OCI-LY7 (cell line): ENCODE measurements around the gene FMNL3. TPM values are rescaled to one million over a fixed set of nuclear protein-coding genes. Genes with fewer than 3 reads are reported as not detected.

Source experiments
- BruUV-seq: library from RNA; stranded (reverse); fragments of 400-500 nt; replicated peaks from 2 replicates; lab custom pipeline; 2021; lab: Mats Ljungman, UMichigan
- CTCF ChIA-PET: fragments of 300-600 bp; sonication (Branson Sonifier 250); formaldehyde crosslinking; loops from one replicate; lab custom pipeline; 2022; ENCODE audit warnings: antibody characterized with exemption; ENCODE audit not compliant: unreplicated experiment; lab: Charles Lee
- POLR2A ChIA-PET: fragments of 300-600 bp; sonication (Branson Sonifier 250); formaldehyde crosslinking; loops from one replicate; lab custom pipeline; 2022; ENCODE audit warnings: antibody characterized with exemption; lab: Charles Lee
- DNase-seq: peaks from one replicate; pipeline ENCODE4 v3.0.0-alpha.2; 2015; ENCODE audit warnings: low spot score
- H2AFZ ChIP-seq: fragments of 200-600 bp; sonication (generic), shearing (Covaris generic); 2 replicates; pipeline ENCODE4 v1.6.1; 2014; ENCODE audit warnings: mild to moderate bottlenecking, antibody characterized with exemption, low read length, moderate library complexity
- H3K27ac ChIP-seq: fragments of 200-600 bp; sonication (generic); 2 replicates; pipeline ENCODE4 v1.5.1; 2014; ENCODE audit warnings: mixed run types, low read depth, mild to moderate bottlenecking, moderate library complexity, low read length, inconsistent platforms; ENCODE audit not compliant: poor library complexity, severe bottlenecking
- H3K36me3 ChIP-seq: fragments of 200-600 bp; sonication (generic); 2 replicates; pipeline ENCODE4 v1.6.1; 2014; ENCODE audit warnings: mild to moderate bottlenecking, antibody characterized with exemption, low read length, moderate library complexity, mixed read lengths; ENCODE audit not compliant: insufficient read depth
- H3K4me1 ChIP-seq: fragments of 200-600 bp; sonication (generic); 2 replicates; pipeline ENCODE4 v1.5.1; 2014; ENCODE audit warnings: mild to moderate bottlenecking, low read length; ENCODE audit not compliant: insufficient read depth, poor library complexity, severe bottlenecking
- H3K4me2 ChIP-seq: fragments of 200-600 bp; sonication (generic); 2 replicates; pipeline ENCODE4 v1.6.1; 2014; ENCODE audit warnings: mild to moderate bottlenecking, low read length
- H3K4me3 ChIP-seq: fragments of 200-600 bp; sonication (generic); 2 replicates; pipeline ENCODE4 v1.5.1; 2014; ENCODE audit warnings: mild to moderate bottlenecking, low read depth, low read length; ENCODE audit not compliant: poor library complexity, severe bottlenecking
- H3K79me2 ChIP-seq: fragments of 200-600 bp; sonication (generic); 2 replicates; pipeline ENCODE4 v1.6.1; 2016; ENCODE audit warnings: low read depth, mild to moderate bottlenecking, low read length, moderate library complexity, mixed read lengths; ENCODE audit not compliant: insufficient read depth
- H3K9me2 ChIP-seq: fragments of 200-600 bp; sonication (generic); 2 replicates; pipeline ENCODE4 v1.6.1; 2016; ENCODE audit warnings: mild to moderate bottlenecking, low read length, mixed read lengths; ENCODE audit not compliant: insufficient read depth
- H3K9me3 ChIP-seq: fragments of 200-600 bp; sonication (generic); 2 replicates; pipeline ENCODE4 v1.6.1; 2014; ENCODE audit warnings: mild to moderate bottlenecking, mixed run types, low read length, mixed read lengths
- H4K20me1 ChIP-seq: fragments of 200-600 bp; sonication (generic); 2 replicates; pipeline ENCODE4 v1.6.1; 2014; ENCODE audit warnings: mild to moderate bottlenecking, antibody characterized with exemption, low read length, moderate library complexity, mixed read lengths; ENCODE audit not compliant: insufficient read depth
- EZH2phosphoT487 ChIP-seq: fragments of 200-600 bp; sonication (generic); IDR thresholded peaks from 2 replicates; pipeline ENCODE4 v1.6.1; 2018; ENCODE audit warnings: low read depth, borderline replicate concordance, mild to moderate bottlenecking, mixed run types, antibody characterized with exemption, low read length, moderate library complexity, mixed read lengths
- intact Hi-C: fragments of 100-400 bp; cut with micrococcal nuclease; formaldehyde crosslinking; loops from one replicate; pipeline ENCODE4 v1.10.0; 2022; ENCODE audit not compliant: unreplicated experiment
- total RNA-seq, 2 experiments: library from RNA; depleted of rRNA in 1 of 2; stranded (reverse); fragments of >200 nt in 1 of 2; shearing (Covaris generic) in 1 of 2; gene quantifications; 2 replicates each; pipeline ENCODE4 v1.2.3, GENCODE V29; 2014 to 2022
- TF ChIP-seq, protein P1 (sequence below): fragments of 200-600 bp; sonication (generic); conservative IDR thresholded peaks from 2 replicates; pipeline ENCODE4 v1.5.1; 2014; ENCODE audit warnings: mild to moderate bottlenecking, antibody characterized with exemption, low read length, moderate library complexity, mixed read lengths

Gene FMNL3
- total RNA-seq, 2 experiments from 2014 or later, result 13.8 to 28.7 TPM

DNA sequence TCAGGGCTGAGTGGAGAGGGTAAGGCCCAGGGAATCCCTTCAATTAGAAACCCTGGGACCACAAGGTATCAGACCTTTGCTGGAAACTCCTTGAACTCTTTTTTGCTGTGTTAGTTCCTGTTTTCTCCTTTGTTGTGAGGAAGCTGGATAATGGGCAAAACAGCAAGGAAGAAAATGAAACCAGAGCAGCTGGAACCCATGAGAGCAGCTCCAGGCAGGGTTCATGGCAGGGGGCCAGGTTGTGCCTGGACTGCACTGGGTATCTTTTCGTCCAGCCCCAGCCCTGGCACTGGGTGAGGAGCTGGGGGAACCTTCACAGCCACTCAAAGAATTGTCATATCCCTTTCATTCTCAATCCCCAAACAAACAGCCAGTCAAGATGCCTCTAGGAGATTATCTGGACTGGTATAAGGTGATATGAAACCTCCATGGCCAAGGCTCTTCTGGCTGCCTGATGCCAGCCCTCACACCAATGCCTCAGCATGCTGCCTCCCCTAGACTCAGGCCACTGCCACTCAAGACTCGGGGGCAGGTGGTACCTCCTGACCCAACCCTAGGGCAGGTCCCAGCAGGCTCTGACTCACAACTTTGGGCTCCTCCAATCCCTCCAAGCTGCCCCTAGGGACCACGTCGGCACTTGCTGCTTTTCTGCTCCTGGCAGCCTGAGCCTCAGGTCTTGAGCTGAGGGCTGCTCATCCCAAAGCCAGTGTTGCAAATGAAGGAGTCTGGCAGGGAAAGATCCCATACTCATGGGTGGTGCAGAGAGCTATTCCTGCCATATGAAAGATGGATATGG lies 118.3 kb downstream of the FMNL3 start:
- intact Hi-C loops, result no loop called here
- TF ChIP-seq EZH2phosphoT487, result no peak
- Histone ChIP-seq H3K4me3 (no peak overlapping the region), H3K9me3 (0 out of 2 replicates have a peak, but pooled peaks cover 4% of the 10 kb centered on the region), H2AFZ (no peak overlapping the region), H3K79me2 (no peaks in the 10 kb centered on the region), H3K36me3 (peaks cover 26% of the 10 kb centered on the region), H3K27ac (no peak overlapping the region), H3K9me2 (no peaks in the 10 kb centered on the region), H3K4me1 (no peaks in the 10 kb centered on the region), H3K4me2 (no peak overlapping the region), H4K20me1 (no peaks in the 10 kb centered on the region)
- ChIA-PET CTCF (no interaction called here), POLR2A (interaction anchor here (0.6 to 1.0 kb wide), 3 partner anchors 10 to 456 kb away, joined by 3 to 4 read pairs (median 3); no protein-coding TSS in a partner anchor)
- no TSS peak for BruUV-seq
- no peak for DNase-seq

DNA sequence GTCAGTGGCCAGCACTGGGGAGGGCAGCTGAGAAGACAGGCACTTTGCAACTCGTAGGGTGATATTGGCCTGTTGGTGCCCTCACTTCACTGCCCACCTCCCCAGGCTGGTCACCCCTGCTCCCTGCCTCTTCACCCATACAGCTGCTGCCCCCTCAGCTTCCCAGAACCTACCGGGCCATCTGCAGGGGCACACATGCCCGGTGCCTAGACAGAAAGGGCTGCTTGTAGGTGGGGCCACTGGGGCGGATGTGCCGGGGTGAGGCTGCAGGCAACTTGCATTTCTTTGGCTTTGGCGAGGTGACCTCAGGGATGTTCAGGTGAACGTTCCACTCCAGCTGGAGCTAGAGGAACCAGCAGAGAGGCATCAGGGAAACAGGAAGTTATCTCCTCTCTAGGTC lies 118.9 kb downstream of the FMNL3 start:
- BruUV-seq, result no TSS peak
- no peaks in the 10 kb centered on the region for H3K4me1 ChIP-seq
- H3K79me2 ChIP-seq, result no peaks in the 10 kb centered on the region
- no peak overlapping the region for H3K4me2 ChIP-seq
- H2AFZ ChIP-seq, result no peak overlapping the region
- POLR2A ChIA-PET, result interaction anchor here (1.0 kb wide), 2 partner anchors 9 to 27 kb away, joined by 3 to 4 read pairs; no protein-coding TSS in a partner anchor
- no peaks in the 10 kb centered on the region for H4K20me1 ChIP-seq
- no peaks in the 10 kb centered on the region for H3K9me2 ChIP-seq
- intact Hi-C loops, result no loop called here
- H3K36me3 ChIP-seq, result peaks cover 28% of the 10 kb centered on the region
- TF ChIP-seq, protein P1, sequence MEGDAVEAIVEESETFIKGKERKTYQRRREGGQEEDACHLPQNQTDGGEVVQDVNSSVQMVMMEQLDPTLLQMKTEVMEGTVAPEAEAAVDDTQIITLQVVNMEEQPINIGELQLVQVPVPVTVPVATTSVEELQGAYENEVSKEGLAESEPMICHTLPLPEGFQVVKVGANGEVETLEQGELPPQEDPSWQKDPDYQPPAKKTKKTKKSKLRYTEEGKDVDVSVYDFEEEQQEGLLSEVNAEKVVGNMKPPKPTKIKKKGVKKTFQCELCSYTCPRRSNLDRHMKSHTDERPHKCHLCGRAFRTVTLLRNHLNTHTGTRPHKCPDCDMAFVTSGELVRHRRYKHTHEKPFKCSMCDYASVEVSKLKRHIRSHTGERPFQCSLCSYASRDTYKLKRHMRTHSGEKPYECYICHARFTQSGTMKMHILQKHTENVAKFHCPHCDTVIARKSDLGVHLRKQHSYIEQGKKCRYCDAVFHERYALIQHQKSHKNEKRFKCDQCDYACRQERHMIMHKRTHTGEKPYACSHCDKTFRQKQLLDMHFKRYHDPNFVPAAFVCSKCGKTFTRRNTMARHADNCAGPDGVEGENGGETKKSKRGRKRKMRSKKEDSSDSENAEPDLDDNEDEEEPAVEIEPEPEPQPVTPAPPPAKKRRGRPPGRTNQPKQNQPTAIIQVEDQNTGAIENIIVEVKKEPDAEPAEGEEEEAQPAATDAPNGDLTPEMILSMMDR, result no peak
- no peak for TF ChIP-seq EZH2phosphoT487
- no peak for DNase-seq
- H3K9me3 ChIP-seq, result 0 out of 2 replicates have a peak, but pooled peaks cover 4% of the 10 kb centered on the region
- CTCF ChIA-PET, result no interaction called here
- no peak overlapping the region for H3K4me3 ChIP-seq
- no peak overlapping the region for H3K27ac ChIP-seq

DNA sequence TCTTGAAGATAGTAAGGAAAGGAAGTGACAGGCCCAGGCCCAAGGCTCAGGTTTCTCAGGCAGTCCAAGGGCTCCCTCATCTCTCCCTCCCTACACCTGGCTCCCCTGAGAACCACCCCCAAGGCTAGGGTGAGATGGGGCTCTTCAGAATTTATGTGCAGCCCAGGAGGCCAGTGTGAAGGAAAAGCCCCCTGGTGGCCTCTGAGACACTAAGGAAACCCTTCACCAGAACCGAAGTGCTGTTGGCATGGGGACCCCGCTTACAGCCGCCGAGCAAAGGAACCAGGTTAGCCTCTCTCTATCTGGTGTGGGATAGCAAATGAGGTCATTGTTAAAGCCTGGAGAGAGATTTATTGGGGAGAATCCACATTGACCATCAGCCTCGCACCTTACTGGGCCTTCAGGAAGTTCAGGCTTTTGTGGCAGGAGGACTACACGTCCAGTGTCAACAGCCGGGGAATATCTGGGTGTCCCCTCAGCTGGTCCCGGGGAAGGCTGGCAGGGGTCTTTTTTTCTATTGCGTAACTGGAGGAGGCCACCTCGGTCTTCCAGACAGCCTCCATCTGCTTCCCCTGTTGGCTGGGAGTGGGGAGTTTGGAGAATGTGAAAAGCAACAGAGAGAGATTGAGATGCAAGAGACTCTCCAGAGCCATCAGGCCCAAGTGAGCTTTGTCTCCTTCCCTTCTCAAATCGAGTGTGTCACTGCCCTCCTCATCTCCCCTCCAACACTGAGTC lies 119.9 kb downstream of the FMNL3 start:
- ChIA-PET POLR2A (no interaction called here), CTCF (no interaction called here)
- Histone ChIP-seq H3K4me1 (no peaks in the 10 kb centered on the region), H3K27ac (no peak overlapping the region), H3K4me2 (no peak overlapping the region), H4K20me1 (no peaks in the 10 kb centered on the region), H3K79me2 (no peaks in the 10 kb centered on the region), H3K4me3 (no peak overlapping the region), H2AFZ (no peak overlapping the region), H3K9me2 (no peaks in the 10 kb centered on the region), H3K9me3 (0 out of 2 replicates have a peak, but pooled peaks cover 4% of the 10 kb centered on the region), H3K36me3 (peaks cover 30% of the 10 kb centered on the region)
- no peak for TF ChIP-seq EZH2phosphoT487
- TF ChIP-seq, protein P1, result no peak
- intact Hi-C loops, result no loop called here
- no TSS peak for BruUV-seq
- DNase-seq, result no peak
